Activated T-cell treated with anti-CD3 and anti-CD28 coated beads for 4 hours (primary cell): ENCODE measurements around the gene FAM111B.

Experiments
- DNase-seq: peaks from one replicate; pipeline ENCODE4 v3.0.0-alpha.2; 2020

FAM111B gene

DNA sequence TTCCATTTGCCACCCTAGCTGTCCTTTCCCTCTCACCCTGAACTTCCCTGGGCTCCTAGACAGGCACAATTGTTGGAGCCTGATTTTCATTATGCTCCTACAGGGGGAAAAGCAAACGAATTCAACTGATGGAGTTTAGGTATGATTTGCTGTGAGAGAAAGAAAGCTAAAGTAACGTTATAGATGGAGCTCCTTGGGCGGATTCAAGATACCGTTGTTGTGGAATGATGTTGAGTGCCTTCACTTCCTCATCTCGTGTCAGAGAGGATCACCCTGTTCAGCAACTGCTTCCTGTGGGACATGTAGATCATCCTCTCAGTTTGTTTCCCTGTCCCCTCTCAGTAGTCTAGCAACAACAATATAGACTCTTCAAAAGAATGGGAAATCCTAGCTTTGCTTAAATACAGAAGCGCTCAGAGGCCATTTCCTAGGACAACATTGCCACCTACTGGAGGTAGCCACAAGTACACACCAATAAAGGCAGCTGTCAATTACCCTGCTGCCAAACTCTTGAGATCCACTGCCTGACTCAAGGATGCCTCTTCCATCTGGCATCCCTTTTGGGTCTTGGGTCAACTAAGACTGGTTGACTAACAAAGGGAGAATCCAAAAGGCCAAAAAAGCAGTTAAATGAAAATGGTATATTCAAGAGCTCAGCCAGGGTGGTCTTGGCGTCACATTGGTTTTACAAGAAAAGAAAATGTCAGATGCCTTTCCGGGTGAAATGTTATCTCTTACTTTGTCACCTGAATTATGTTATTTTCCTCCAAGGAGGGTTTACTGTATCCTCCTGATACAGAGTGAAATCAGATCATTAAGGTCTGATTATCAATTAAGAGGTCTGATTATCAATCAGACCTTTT, 51.4 kb downstream of the FAM111B start:
- peak; percentile 59 for DNase-seq

DNA sequence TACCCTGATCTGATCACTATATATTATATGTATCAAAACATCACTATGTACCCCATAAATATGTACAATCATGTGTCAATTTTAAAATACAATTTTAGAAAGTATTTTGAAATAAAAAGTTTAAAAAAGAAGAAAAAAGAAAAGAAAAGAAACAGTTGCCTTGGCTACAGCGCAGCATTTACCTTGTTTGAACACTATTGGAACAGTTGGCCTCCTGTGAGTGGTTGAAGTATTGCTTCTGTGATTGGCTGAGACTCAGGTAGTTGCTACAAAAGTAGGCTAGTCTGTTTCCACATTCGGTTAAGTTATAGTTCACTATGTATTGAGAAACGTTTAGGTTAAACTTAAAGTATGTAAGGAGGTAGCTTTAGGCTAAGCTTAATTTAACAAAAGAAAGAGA, 57.0 kb downstream of the FAM111B start:
- DNase-seq = no peak

DNA sequence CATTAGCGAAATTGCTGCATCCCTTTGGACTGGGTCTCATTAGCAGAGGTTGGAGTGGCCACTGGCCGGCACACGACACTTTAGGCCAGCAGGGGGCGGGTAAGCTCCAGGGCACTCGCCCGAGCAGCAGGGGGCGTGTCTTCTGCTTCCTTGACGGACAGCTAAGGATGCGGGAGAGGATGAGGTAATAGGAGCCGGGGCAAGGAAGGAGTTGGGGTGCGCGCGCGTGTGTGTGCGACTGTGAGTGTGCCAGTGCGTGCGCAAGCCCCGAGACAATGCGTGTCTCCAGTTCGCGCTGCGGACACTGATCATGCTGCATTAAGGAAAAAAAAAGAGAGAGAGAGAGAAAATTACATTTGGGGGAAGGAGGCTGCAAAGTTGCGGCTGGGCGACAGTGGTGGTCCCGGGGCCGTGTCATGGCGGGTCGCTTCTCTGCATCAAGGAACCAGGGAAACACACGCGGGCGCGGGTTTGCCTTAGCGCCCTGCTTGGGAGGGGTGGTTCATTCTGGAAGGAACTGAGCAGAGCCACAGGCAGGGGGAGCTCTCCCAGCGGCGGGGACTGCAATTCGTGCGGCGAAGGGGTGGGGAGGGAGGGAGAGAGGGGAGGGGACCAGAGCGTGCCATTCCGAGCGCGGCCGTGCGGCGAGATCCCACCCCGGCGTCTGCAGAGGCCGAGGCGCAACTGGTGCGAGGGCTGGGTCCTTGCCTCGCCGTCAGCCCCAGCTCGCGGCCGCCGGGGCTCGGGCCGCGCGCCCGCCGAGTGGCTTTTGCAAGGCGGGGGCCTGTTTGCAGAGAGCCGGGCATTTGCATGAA, 64.7 kb downstream of the FAM111B start, which contains the start of gene DTX4:
Gene DTX4, plus strand, starts transcription at position 625 of the 815 bp plus-strand sequence. CDS start 464 bp downstream, outside the sequence.
- peak; percentile 82 for DNase-seq

GRCh38 chr11:59172345-59173079, 65.5 kb downstream of the FAM111B start:
- peak; percentile 7 for DNase-seq

DNA sequence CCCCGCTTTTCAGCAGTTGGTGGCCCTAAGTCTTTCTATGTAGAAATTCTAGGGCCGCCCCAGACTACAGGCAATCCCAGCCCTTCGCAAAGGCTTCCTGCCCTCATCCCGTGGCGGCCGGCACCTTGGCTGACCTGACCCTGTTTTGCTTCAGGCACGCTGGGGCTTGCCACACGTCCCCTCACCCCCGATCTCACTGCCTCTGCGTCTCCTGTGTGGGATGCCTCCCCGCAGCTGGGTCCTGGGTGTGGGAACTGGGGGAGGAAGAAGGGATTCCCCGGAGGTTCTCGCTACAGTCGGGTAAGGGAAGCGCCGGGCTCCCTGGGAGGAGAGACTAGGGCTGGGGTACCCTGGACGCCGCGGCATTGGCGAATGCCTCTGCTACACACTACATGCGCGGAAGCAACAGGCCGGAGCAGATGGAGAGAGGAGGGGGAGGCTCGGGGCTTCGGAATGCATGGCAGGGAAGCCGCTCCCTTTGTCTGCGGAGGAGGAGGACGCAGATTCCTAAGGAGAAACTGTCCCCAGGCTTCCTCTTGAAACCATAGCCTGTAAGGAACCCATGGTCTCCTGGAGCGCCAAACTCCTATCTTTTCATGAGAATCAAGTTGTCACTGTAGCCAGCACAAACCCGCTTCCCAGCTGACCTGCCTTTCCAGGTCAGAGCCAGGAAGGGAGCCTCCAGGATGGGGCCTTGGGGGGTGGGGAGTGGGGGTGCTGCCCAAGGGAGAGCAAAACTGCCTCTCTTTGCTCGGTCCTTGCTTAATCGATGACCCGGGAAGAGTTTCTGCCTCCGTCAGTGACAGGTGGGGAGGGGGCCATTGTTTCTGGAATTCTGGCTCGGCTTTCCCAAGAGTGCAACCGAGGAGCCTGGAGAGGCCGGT, 66.3 kb downstream of the FAM111B start:
- no peak for DNase-seq

DNA sequence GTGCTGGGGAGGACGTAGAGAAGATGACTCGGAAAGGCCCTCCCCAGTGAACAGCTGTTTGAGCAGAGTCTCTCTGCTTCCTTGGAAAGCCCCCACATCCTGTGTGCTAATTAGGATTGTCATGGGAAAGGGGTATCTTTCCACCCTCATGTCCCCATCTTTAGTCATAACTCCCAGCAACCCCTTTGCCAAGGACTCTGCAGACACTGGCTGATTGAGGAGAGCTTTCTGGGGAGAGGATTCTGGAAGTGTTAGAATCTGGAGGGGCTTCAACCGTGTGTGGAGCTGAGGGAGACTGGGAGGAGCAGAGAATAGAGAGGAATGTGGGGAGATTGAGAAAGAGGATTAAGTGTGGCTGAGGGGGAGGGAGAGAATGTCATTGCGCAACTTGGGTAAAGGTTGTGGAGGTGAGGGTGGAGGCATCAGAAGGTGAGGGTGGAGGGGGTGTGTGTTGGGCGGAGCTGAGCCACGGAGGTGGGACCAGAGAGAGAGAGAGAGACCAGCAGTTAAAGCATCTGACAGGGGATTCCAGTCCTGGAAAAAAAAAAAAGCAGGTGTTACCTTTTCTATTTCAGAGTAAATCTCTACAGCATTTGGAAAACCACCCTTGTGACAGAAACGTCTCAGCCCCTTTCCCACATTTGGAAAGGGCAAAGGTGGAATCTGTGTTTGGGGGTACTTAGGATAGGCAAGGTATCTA, 67.1 kb downstream of the FAM111B start:
- no peak for DNase-seq

GRCh38 chr11:59174664-59175033, 67.6 kb downstream of the FAM111B start:
- no peak for DNase-seq

GRCh38 chr11:59175091-59175501, 68.1 kb downstream of the FAM111B start:
- no peak for DNase-seq

DNA sequence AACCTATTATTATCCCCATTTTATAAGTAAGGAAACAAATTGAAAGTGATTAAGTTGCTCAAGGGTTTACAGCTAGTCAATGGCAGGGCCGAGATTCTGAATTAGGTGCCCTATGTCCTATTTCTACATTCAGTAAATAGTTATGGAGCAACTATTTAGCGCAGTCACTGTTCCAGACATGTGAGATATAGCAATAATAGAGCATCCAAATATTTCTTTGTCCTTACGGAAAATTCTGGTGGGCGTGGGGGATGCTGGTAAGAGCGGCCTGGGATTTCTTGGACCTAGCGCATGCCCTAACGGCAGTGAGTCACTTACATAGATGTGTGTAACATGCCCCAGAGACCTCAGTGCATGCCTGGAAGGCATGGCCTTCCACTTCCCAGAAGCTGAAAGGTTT, 69.3 kb downstream of the FAM111B start:
- DNase-seq = no peak
